ENCODE data around the gene ACER3.

DNA sequence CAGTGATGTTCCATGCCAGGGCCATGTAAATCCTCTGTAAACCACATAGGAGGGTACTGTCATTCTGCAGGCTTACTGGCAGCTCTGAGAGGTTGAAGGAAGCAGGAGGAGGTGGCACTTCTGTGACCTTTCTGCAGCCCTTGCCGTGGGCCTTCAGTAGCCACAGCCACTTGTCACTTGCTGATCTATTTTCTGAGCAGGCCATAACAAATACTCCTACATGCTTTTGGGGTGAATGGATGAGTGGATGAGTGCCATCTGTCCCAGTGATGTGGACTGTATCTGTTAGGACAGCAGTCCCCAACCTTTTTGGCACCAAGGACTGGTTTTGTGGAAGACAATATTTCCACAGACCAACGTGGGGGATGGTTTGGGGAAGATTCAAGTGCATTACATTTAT lies 183.6 kb downstream of the ACER3 start:
- TF ChIP-seq POLR2A (IDR thresholded peaks at IDR 0.05) (no peak), EP300 (IDR thresholded peaks at IDR 0.05) (no peak)
- TF ChIP-seq, protein P1, sequence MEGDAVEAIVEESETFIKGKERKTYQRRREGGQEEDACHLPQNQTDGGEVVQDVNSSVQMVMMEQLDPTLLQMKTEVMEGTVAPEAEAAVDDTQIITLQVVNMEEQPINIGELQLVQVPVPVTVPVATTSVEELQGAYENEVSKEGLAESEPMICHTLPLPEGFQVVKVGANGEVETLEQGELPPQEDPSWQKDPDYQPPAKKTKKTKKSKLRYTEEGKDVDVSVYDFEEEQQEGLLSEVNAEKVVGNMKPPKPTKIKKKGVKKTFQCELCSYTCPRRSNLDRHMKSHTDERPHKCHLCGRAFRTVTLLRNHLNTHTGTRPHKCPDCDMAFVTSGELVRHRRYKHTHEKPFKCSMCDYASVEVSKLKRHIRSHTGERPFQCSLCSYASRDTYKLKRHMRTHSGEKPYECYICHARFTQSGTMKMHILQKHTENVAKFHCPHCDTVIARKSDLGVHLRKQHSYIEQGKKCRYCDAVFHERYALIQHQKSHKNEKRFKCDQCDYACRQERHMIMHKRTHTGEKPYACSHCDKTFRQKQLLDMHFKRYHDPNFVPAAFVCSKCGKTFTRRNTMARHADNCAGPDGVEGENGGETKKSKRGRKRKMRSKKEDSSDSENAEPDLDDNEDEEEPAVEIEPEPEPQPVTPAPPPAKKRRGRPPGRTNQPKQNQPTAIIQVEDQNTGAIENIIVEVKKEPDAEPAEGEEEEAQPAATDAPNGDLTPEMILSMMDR (IDR thresholded peaks at IDR 0.05), result no peak
